GM23338 (cell line): ENCODE measurements around the gene ZMYND8. TPM values are rescaled to one million over a fixed set of nuclear protein-coding genes. Genes with fewer than 3 reads are reported as not detected.
"Not testable (repeated sequence)": the region's sequence is repeated elsewhere in the genome, so short reads cannot be mapped to it uniquely, and the experiment has no call there.

Experiments
- ATAC-seq: fragments of 200-7000 bp; cut with Tn5 transposase; 3 replicates; pipeline ENCODE4 v1.9.1; 2020
- DNase-seq: peaks from one replicate; pipeline ENCODE4 v3.0.0-alpha.2; 2015; ENCODE audit warnings: low spot score
- H2AFZ ChIP-seq: fragments of 200-600 bp; sonication (generic); 2 replicates; pipeline ENCODE4 v1.8.0; 2016; ENCODE audit warnings: antibody characterized with exemption, mild to moderate bottlenecking, moderate library complexity
- H3F3A ChIP-seq: fragments of 200-600 bp; sonication (generic); replicated peaks from 2 replicates; pipeline ENCODE4 v1.8.0; 2017; ENCODE audit warnings: antibody characterized with exemption, mixed run types, low read depth
- H3K27ac ChIP-seq: fragments of 200-600 bp; sonication (generic); 2 replicates; pipeline ENCODE4 v1.6.1; 2016; ENCODE audit warnings: low read depth
- H3K27me3 ChIP-seq: fragments of 200-600 bp; sonication (generic); 2 replicates; pipeline ENCODE4 v1.8.0; 2016; ENCODE audit warnings: mild to moderate bottlenecking, mixed run types, moderate library complexity; ENCODE audit not compliant: insufficient read depth
- H3K36me3 ChIP-seq: fragments of 200-600 bp; sonication (generic); 2 replicates; pipeline ENCODE4 v1.8.0; 2016; ENCODE audit warnings: mild to moderate bottlenecking; ENCODE audit not compliant: insufficient read depth
- H3K4me1 ChIP-seq: fragments of 200-600 bp; sonication (generic); 2 replicates; pipeline ENCODE4 v1.8.0; 2016; ENCODE audit warnings: mild to moderate bottlenecking, moderate library complexity; ENCODE audit not compliant: insufficient read depth
- H3K4me2 ChIP-seq: fragments of 200-600 bp; sonication (generic); 2 replicates; pipeline ENCODE4 v1.7.1; 2017; ENCODE audit warnings: mixed run types
- H3K4me3 ChIP-seq: fragments of 200-600 bp; sonication (generic); 2 replicates; pipeline ENCODE4 v1.6.1; 2016; ENCODE audit warnings: mixed run types
- H3K79me2 ChIP-seq: fragments of 200-600 bp; sonication (generic); replicated peaks from 2 replicates; pipeline ENCODE4 v1.8.0; 2017; ENCODE audit warnings: mild to moderate bottlenecking; ENCODE audit not compliant: insufficient read depth
- H3K9me2 ChIP-seq: fragments of 200-600 bp; sonication (generic); 2 replicates; pipeline ENCODE4 v1.8.0; 2017; ENCODE audit not compliant: insufficient read depth
- H4K20me1 ChIP-seq: fragments of 200-600 bp; sonication (generic); replicated peaks from 2 replicates; pipeline ENCODE4 v1.8.0; 2017; ENCODE audit warnings: mild to moderate bottlenecking; ENCODE audit not compliant: insufficient read depth
- H3K27ac Mint-ChIP-seq: 2 replicates; pipeline ENCODE4 v1.8.0; 2020; ENCODE audit warnings: inconsistent platforms, mild to moderate bottlenecking, moderate library complexity, mixed read lengths
- H3K27me3 Mint-ChIP-seq: 3 replicates; pipeline ENCODE4 v1.8.0; 2022; ENCODE audit warnings: low read depth, mild to moderate bottlenecking, moderate library complexity, mixed read lengths, inconsistent platforms; ENCODE audit not compliant: insufficient read depth, poor library complexity
- H3K36me3 Mint-ChIP-seq: 3 replicates; pipeline ENCODE4 v1.8.0; 2021; ENCODE audit warnings: low read depth, mild to moderate bottlenecking, inconsistent platforms, moderate library complexity, mixed read lengths
- H3K4me1 Mint-ChIP-seq: 3 replicates; pipeline ENCODE4 v1.8.0; 2020; ENCODE audit warnings: mild to moderate bottlenecking, inconsistent platforms, mixed read lengths
- H3K4me3 Mint-ChIP-seq: 3 replicates; pipeline ENCODE4 v1.8.0; 2021; ENCODE audit warnings: moderate library complexity, mild to moderate bottlenecking, inconsistent platforms, mixed read lengths
- H3K9me3 Mint-ChIP-seq: 3 replicates; pipeline ENCODE4 v1.8.0; 2020; ENCODE audit warnings: moderate library complexity, mild to moderate bottlenecking, inconsistent platforms, mixed read lengths
- CTCF ChIP-seq, 2 experiments: fragments of 200-600 bp in 1 of 2; sonication (generic) in 1 of 2; conservative IDR thresholded peaks; 2 replicates each; pipeline versions ENCODE4 v1.5.1 to v1.6.1; 2016 to 2017; ENCODE audit warnings: antibody characterized with exemption in 2 of 2, low read depth in 2 of 2, mild to moderate bottlenecking in 2 of 2, moderate library complexity in 1 of 2
- EZH2 ChIP-seq: fragments of 200-600 bp; sonication (generic); IDR thresholded peaks from one replicate; pipeline ENCODE4 v1.8.0; 2017; ENCODE audit warnings: antibody characterized with exemption, mild to moderate bottlenecking, low read depth; ENCODE audit not compliant: unreplicated experiment
- ZNF462 ChIP-seq: fragments of 250-450 bp; sonication (Bioruptor Pico); IDR thresholded peaks from 2 replicates; pipeline ENCODE4 v1.5.0; 2020; ENCODE audit warnings: mild to moderate bottlenecking, moderate library complexity
- polyA plus RNA-seq: library from polyadenylated mRNA; unstranded; fragments of >200 nt; fragmentation: Nextera tagmentation; extraction: Ambion mirVana; gene quantifications from 2 replicates; pipeline ENCODE4 v1.2.1, GENCODE V29; 2016
- total RNA-seq: library from RNA; depleted of rRNA; stranded (reverse); fragments of >200 nt; shearing (Covaris generic); gene quantifications from 2 replicates; pipeline ENCODE4 v1.2.3, GENCODE V29; 2014

ZMYND8 gene
- total and polyA plus RNA-seq, 2 experiments from 2014 or later: 70.9 to 128 TPM

- TF ChIP-seq ZNF462 (CRISPR knock-in tag): no peak
- no peak for TF ChIP-seq CTCF (conservative IDR thresholded peaks at IDR 0.05; ENCODE audit: low read depth in 2 of 2)
These were observed 90.5 kb downstream of the ZMYND8 start (continued) for GRCh38 chr20:47265984-47266383.

GRCh38 chr20:47265214-47265613, 91.3 kb downstream of the ZMYND8 start:
- Histone ChIP-seq H3K4me3 (no peak overlapping the region), H3K79me2 (peaks cover 95% of the 10 kb centered on the region), H3K36me3 (peaks cover 42% of the 10 kb centered on the region), H3K27ac (peak overlapping the region; percentile 84; the same call in 1 of the 2 replicates), H3F3A (peaks cover 17% of the 10 kb centered on the region; the same call in 1 of the 2 replicates), H4K20me1 (peaks cover 34% of the 10 kb centered on the region), H3K9me2 (no peaks in the 10 kb centered on the region), H3K27me3 (no peaks in the 10 kb centered on the region), H3K4me2 (no peak overlapping the region), H3K4me1 (peaks cover 13% of the 10 kb centered on the region), H2AFZ (no peak overlapping the region)
- H3K4me3 Mint-ChIP-seq: no peak overlapping the region
- ATAC-seq (no peak), DNase-seq (no peak)
- H3K9me3 Mint-ChIP-seq: no peaks in the 10 kb centered on the region
- peaks cover 83% of the 10 kb centered on the region for H3K36me3 Mint-ChIP-seq
- peaks cover 25% of the 10 kb centered on the region for H3K4me1 Mint-ChIP-seq
- H3K27ac Mint-ChIP-seq: no peak overlapping the region
- no peak for TF ChIP-seq EZH2
- peaks cover 19% of the 10 kb centered on the region for H3K27me3 Mint-ChIP-seq

- not testable (repeated sequence) for H3K27me3 ChIP-seq, H3K9me2 ChIP-seq, ATAC-seq, H2AFZ ChIP-seq, DNase-seq, H3K4me2 ChIP-seq, H3K27ac Mint-ChIP-seq, H3K4me3 ChIP-seq, H3K9me3 Mint-ChIP-seq, H3K4me3 Mint-ChIP-seq
- Mint-ChIP-seq H3K36me3 (peaks cover 83% of the 10 kb centered on the region), H3K4me1 (peaks cover 30% of the 10 kb centered on the region), H3K27me3 (peaks cover 22% of the 10 kb centered on the region)
- Histone ChIP-seq H3K36me3 (peaks cover 42% of the 10 kb centered on the region), H3K27ac (0 out of 2 replicates have a peak overlapping the region, but pooled peaks have one; percentile 47), H3F3A (peaks cover 22% of the 10 kb centered on the region), H3K79me2 (peaks cover 95% of the 10 kb centered on the region), H3K4me1 (peaks cover 13% of the 10 kb centered on the region), H4K20me1 (peaks cover 32% of the 10 kb centered on the region)
These were observed 92.2 kb downstream of the ZMYND8 start for GRCh38 chr20:47264137-47264769.
